B cell (primary cell): ENCODE data around the gene KLHL2.
"Not testable (repeated sequence)": the region's sequence is repeated elsewhere in the genome, so short reads cannot be mapped to it uniquely, and the experiment has no call there.

Experiments
- EZH2 ChIP-seq: IDR thresholded peaks from 2 replicates; pipeline ENCODE4 v1.6.1; 2012; ENCODE audit warnings: borderline replicate concordance, low read depth, mild to moderate bottlenecking, moderate library complexity, low read length; ENCODE audit not compliant: insufficient read depth, poor library complexity, severe bottlenecking
- TF ChIP-seq, protein P1 (sequence below): fragments of 200-600 bp; IDR thresholded peaks from one replicate; pipeline ENCODE4 v1.8.0; 2022; ENCODE audit warnings: antibody characterized with exemption, mild to moderate bottlenecking

DNA sequence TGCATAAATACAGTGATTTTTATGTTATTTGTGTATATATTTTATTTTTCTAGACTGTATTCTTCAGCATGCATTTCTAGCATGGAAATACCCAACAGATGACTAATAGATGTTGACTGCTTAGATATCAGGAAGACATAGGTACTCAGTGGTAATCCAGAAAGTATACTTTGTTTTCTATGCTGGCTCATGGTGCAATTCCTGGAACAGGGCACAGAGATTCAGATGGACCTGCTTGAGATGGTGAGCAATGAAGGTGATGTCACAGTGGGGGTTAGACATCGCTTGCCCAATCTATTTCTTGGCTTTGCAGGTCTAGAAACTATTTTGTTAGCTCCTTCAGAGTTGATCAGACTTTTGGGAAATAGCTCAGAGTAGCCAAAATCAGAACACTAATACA, 41.5 kb downstream of the KLHL2 start:
- TF ChIP-seq, protein P1, sequence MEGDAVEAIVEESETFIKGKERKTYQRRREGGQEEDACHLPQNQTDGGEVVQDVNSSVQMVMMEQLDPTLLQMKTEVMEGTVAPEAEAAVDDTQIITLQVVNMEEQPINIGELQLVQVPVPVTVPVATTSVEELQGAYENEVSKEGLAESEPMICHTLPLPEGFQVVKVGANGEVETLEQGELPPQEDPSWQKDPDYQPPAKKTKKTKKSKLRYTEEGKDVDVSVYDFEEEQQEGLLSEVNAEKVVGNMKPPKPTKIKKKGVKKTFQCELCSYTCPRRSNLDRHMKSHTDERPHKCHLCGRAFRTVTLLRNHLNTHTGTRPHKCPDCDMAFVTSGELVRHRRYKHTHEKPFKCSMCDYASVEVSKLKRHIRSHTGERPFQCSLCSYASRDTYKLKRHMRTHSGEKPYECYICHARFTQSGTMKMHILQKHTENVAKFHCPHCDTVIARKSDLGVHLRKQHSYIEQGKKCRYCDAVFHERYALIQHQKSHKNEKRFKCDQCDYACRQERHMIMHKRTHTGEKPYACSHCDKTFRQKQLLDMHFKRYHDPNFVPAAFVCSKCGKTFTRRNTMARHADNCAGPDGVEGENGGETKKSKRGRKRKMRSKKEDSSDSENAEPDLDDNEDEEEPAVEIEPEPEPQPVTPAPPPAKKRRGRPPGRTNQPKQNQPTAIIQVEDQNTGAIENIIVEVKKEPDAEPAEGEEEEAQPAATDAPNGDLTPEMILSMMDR: not testable (repeated sequence)
- TF ChIP-seq EZH2: not testable (repeated sequence)
